Transverse colon (tissue), 4 donors: ENCODE data around the gene SLC13A3. TPM values are rescaled to one million over a fixed set of nuclear protein-coding genes. Genes with fewer than 3 reads are reported as not detected.

Source experiments
- DNase-seq: peaks from one replicate; pipeline ENCODE4 v3.0.0-alpha.2; 2019
- H3K27ac ChIP-seq, 4 donors: fragments of 200-600 bp; sonication (generic); 2 replicates each; pipeline ENCODE4 v1.5.1; 2016 to 2018; ENCODE audit warnings: inconsistent platforms in 4 of 4
- H3K27me3 ChIP-seq: fragments of 200-600 bp; sonication (generic); 2 replicates; pipeline ENCODE4 v1.5.1; 2017; ENCODE audit warnings: inconsistent platforms
- H3K36me3 ChIP-seq, 4 donors: fragments of 200-600 bp; sonication (generic); 2 replicates each; pipeline ENCODE4 v1.5.1; 2017 to 2019; ENCODE audit warnings: inconsistent platforms in 4 of 4
- H3K4me1 ChIP-seq, 4 donors: fragments of 200-600 bp; sonication (generic); 2 replicates each; pipeline ENCODE4 v1.5.1; 2017 to 2020; ENCODE audit warnings: inconsistent platforms in 4 of 4
- H3K4me3 ChIP-seq, 4 donors: fragments of 200-600 bp; sonication (generic); 1 replicate in 1 of 4; 2 replicates in 3 of 4; pipeline versions ENCODE4 v1.5.1 to v1.6.1; 2017 to 2019; ENCODE audit warnings: inconsistent platforms in 4 of 4
- H3K9me3 ChIP-seq, 2 donors: fragments of 200-600 bp; sonication (generic); 2 replicates each; pipeline ENCODE4 v1.5.1; 2017 to 2019; ENCODE audit warnings: inconsistent platforms in 2 of 2
- EP300 ChIP-seq: sonication (generic); formaldehyde crosslinking; IDR thresholded peaks from one replicate; pipeline ENCODE4 v1.6.1; 2017; ENCODE audit warnings: antibody characterized with exemption, low read depth
- POLR2A ChIP-seq: fragments of 450-650 bp; IDR thresholded peaks from one replicate; pipeline ENCODE4 v1.6.1; 2016; ENCODE audit warnings: antibody characterized with exemption, mild to moderate bottlenecking, moderate library complexity
- POLR2AphosphoS5 ChIP-seq, 3 donors: sonication (generic); formaldehyde crosslinking; IDR thresholded peaks; one replicate each; pipeline ENCODE4 v1.6.1; 2016; ENCODE audit warnings: antibody characterized with exemption in 3 of 3
- WGBS, 2 donors: methylation state at CpG; one replicate each; pipeline ENCODE4 v1.1.5; 2018; ENCODE audit warnings: low coverage in 1 of 2; 5-methylcytosine and 5-hydroxymethylcytosine counted together
- in situ Hi-C, 4 donors: fragments of 200-750 bp; cut with MboI; loops; one replicate each; pipeline versions ENCODE4 v1.15.0 to v1.15.1; 2017; ENCODE audit warnings: low sequenced_read_pairs in 3 of 4, low pct_ligation_motif_present in 1 of 4, low pct_unique_long_range_greater_than_20kb in 1 of 4
- intact Hi-C: fragments of 100-400 bp; cut with DNase I; formaldehyde crosslinking; loops from one replicate; pipeline ENCODE4 v1.15.1; 2023; ENCODE audit warnings: low total_unique reads
- total RNA-seq, 4 donors: library from RNA; depleted of rRNA; stranded (reverse); fragments of >200 nt; gene quantifications; one replicate each; pipeline ENCODE4 v1.1.0, GENCODE V29; 2016
- TF ChIP-seq, protein P1 (sequence below), 5 experiments: fragments of 200-600 bp in 3 of 5; fragments of 450-650 bp in 2 of 5; sonication (generic) in 3 of 5; IDR thresholded peaks; 1 replicate in 2 of 5; 2 replicates in 3 of 5; pipeline ENCODE4 v1.5.1; 2016 to 2017; ENCODE audit warnings: antibody characterized with exemption in 5 of 5, inconsistent platforms in 3 of 5, mild to moderate bottlenecking in 2 of 5, moderate library complexity in 1 of 5

SLC13A3 gene
- total RNA-seq, 4 donors from 2014 or later: 0.14 to 0.48 TPM; not detected in 2

DNA sequence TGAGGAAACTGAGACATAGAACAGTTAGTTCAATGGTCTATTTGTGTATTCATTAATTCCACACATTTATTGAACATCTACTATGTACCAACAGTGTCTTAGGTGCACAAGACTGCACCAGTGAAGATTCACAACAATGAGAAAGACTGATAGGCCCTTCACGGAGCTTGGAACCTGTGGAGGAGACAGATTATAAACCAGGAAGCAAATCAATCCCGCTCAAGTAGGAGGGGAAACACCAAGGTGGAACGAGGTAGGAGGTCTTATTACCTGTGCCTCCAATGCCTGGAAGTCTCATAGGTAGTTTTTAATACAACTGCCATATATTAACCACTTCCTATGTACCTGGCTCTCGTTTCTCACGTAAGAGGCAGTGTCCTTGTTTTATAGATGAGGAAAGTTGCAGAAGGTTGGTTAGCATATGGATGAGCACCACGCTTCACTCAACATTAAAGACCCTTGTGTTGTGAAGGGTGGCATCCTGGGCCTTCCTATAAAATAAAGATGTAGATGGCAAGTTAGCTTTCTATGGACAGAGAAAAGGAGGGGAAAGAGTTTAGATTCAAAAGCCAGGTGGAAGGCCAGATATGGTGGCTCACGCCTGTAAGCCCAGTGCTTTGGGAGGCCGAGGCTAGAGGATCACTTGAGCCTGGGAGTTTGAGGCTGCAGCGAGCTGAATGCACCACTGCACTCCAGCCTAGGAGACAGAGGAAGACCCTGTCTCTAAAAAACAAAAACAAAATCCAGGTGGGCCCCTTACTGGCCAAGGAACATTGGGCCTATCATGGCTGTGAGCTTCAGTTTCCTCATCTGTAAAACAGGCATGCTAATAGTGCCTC, 45.1 kb downstream of the SLC13A3 start:
- TF ChIP-seq POLR2A: no peak
- TF ChIP-seq POLR2AphosphoS5 (IDR thresholded peaks at IDR 0.05): no peak
- no peak for TF ChIP-seq EP300
- TF ChIP-seq, protein P1, sequence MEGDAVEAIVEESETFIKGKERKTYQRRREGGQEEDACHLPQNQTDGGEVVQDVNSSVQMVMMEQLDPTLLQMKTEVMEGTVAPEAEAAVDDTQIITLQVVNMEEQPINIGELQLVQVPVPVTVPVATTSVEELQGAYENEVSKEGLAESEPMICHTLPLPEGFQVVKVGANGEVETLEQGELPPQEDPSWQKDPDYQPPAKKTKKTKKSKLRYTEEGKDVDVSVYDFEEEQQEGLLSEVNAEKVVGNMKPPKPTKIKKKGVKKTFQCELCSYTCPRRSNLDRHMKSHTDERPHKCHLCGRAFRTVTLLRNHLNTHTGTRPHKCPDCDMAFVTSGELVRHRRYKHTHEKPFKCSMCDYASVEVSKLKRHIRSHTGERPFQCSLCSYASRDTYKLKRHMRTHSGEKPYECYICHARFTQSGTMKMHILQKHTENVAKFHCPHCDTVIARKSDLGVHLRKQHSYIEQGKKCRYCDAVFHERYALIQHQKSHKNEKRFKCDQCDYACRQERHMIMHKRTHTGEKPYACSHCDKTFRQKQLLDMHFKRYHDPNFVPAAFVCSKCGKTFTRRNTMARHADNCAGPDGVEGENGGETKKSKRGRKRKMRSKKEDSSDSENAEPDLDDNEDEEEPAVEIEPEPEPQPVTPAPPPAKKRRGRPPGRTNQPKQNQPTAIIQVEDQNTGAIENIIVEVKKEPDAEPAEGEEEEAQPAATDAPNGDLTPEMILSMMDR (IDR thresholded peaks at IDR 0.05): no peak
- Histone ChIP-seq H3K27me3 (no peaks in the 10 kb centered on the region), H3K4me1 (no peaks in the 10 kb centered on the region), H3K27ac (no peak overlapping the region), H3K36me3 (no peaks in the 10 kb centered on the region), H3K9me3 (no peaks in the 10 kb centered on the region), H3K4me3 (no peak overlapping the region)
- intact Hi-C loops (no loop called here), in situ Hi-C loops (no loop called here)
- DNase-seq: no peak
- 84 to 88% methylated on average over 6 to 9 of the region's 9 CpGs for WGBS, 2 donors

DNA sequence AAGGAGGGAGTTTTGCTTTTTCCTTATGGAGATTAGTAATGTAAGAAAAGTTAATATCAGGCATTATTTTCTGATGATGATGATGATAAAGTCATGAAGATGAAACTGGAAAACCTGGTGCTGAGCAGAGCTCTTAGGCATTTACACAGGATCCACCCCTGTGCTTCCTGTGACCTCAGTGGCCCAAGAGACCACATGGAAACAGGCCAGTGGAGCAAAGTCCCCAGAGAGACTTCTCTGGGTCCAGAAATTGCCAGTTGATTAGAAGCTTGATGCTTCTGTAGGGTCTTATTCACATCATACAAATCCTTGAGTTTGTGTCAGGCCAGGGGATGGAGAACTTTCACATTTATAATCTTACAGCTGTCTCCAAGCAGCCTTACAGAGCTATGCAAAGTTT, 46.1 kb downstream of the SLC13A3 start:
- in situ Hi-C loops: no loop called here

DNA sequence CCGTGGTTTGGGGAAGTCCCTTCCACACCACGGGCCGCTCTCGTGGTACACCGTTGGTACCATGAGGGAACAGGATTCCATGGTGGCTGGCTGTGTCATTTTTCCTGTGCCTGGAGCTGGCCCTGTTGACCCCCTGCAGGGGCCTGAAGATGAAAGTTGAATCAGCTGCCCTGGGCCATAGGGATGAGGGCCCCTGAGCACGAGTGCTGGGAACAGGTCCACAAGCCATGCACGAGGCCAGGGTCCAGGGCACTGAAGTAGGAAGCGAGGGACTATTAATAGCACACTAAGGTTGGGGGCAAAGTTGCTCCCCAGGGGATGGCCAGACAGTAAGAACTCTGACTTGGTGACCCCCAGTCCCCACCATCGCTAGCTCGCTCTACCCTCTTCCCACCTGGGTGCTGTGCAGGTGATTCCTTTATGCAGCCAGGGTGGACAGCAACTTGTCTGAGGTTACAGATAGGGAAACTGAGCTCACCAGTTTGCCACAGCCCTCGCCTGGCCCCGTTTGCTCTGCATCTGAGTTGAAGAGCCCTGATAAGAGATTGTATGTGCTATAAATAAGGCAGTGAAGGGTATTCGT, 46.6 kb downstream of the SLC13A3 start:
- H3K9me3 ChIP-seq: no peaks in the 10 kb centered on the region
- no peak for DNase-seq
- no peak for TF ChIP-seq POLR2AphosphoS5 (IDR thresholded peaks at IDR 0.05)
- TF ChIP-seq, protein P1 (IDR thresholded peaks at IDR 0.05): no peak
- TF ChIP-seq POLR2A: no peak
- no peak for TF ChIP-seq EP300
- WGBS, 2 donors: 84 to 100% methylated on average over 2 to 13 of the region's 13 CpGs
- H3K27me3 ChIP-seq: no peaks in the 10 kb centered on the region
- H3K27ac ChIP-seq: no peak overlapping the region
- intact Hi-C loops (no loop called here), in situ Hi-C loops (no loop called here)
- no peak overlapping the region for H3K4me3 ChIP-seq
- no peaks in the 10 kb centered on the region for H3K36me3 ChIP-seq
- H3K4me1 ChIP-seq: no peaks in the 10 kb centered on the region

More for the DNA sequence above, 46.1 kb downstream of the SLC13A3 start:
- H3K4me3 ChIP-seq: no peak overlapping the region
- H3K4me1 ChIP-seq: no peaks in the 10 kb centered on the region
- H3K36me3 ChIP-seq: no peaks in the 10 kb centered on the region
- no peaks in the 10 kb centered on the region for H3K9me3 ChIP-seq
- H3K27ac ChIP-seq: no peak overlapping the region
- intact Hi-C loops: no loop called here
- TF ChIP-seq POLR2AphosphoS5 (IDR thresholded peaks at IDR 0.05) (no peak), EP300 (no peak), POLR2A (no peak)
- TF ChIP-seq, protein P1 (IDR thresholded peaks at IDR 0.05): no peak
- no peaks in the 10 kb centered on the region for H3K27me3 ChIP-seq
- DNase-seq: no peak

DNA sequence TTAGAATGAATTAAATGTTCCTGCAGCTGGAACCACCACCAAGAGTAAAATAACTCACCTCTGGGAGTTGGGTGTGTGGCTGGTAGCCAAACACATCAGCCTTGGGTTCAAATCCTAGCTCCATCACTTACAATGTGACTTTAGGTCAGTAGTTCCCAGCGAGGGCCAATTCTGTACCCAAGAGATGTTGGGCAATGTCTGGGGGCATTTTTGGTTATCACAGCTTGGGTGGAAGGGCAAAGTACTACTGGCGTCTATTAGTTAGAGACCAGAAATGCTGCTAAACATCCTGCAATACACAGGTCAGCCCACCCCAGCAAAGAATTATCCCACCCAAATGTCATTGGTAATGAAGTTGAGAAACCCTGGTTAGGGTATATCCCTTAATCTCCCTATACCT, 48.8 kb downstream of the SLC13A3 start:
- Histone ChIP-seq H3K4me3 (no peak overlapping the region), H3K36me3 (no peaks in the 10 kb centered on the region), H3K9me3 (no peaks in the 10 kb centered on the region), H3K4me1 (no peaks in the 10 kb centered on the region), H3K27me3 (no peaks in the 10 kb centered on the region), H3K27ac (no peak overlapping the region)
- TF ChIP-seq, protein P1 (IDR thresholded peaks at IDR 0.05): no peak
- TF ChIP-seq EP300: no peak
- TF ChIP-seq POLR2A: no peak
- no peak for TF ChIP-seq POLR2AphosphoS5 (IDR thresholded peaks at IDR 0.05)
- 87 to 100% methylated on average over 1 to 2 of the region's 2 CpGs for WGBS, 2 donors
- in situ Hi-C loops: no loop called here
- no peak for DNase-seq
- intact Hi-C loops: no loop called here
